GM19467 (cell line): ENCODE data around the gene IP6K3.

Source experiments
- ATAC-seq: cut with Tn5 transposase; IDR thresholded peaks from one replicate; pipeline ENCODE4 v1.9.1; 2021; ENCODE audit warnings: mild to moderate bottlenecking, moderate library complexity; ENCODE audit not compliant: unreplicated experiment

IP6K3 gene

DNA sequence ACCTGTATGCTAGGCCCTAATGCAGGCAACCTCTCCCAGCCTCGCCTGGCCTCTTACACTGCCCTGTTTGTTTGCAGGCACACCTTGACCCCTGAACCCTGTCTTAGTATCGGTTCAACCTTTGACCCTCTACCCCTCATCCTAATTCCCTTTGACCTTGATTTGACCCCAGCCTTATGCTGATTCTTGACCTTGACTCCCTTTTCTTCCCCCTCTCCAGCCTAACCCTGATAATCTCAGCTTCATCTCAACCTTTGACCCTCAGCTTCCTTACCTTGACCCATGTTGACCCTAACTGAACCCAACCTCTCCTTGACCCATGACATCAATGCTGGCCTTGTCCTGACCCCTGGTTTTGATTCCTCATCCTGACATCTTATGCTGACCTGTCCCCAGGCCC is 69.0 kb downstream of the IP6K3 start:
- ATAC-seq, result no peak

DNA sequence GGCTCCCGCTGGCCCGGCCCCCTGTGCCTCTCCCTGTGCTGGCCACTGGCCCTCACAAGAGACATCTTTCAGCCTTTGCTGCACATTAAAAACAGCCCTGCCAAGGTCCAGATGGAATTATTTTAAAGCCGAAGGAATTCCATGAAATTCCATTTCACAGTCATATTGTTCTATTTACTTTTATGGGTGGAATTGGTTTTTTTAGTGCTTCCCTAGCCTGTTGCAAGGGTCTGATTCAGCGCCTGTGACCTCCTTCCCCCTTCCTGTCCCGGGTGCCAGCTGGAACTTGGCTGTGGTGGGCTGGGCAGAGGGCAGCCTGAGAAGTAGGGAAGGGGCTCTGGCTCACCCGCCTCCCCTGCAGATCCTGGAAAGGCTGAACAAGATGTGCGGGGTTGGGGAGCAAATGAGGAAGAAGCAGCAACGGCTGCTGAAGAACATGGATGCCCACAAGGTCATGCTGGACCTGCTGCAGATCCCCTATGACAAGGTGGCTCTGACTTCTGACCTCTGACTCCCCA is 69.5 kb downstream of the IP6K3 start:
- ATAC-seq, result no peak

GRCh38 chr6:33676416-33677142 is 70.1 kb downstream of the IP6K3 start:
- ATAC-seq, result no peak

GRCh38 chr6:33675968-33676367 is 70.7 kb downstream of the IP6K3 start:
- ATAC-seq, result no peak

DNA sequence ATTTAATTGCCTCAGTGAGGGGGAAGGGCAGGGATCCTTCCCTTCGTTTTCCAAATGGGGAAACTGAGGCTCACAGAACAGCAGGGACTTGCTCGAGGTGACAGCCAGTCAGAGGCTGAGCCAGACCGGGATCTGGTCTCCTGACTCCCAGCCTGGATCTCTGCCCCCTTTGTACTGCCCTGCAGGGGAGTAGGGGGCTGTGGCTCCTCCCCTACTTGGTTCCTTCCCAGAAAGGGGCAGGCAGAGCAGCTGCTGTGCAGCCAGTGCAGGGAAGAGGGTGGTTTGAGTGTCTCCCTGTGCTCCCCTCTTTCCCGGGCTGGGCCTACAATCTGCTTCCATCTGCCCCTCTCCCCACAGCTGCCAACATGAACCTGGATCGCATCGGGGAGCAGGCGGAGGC is 72.9 kb downstream of the IP6K3 start:
- no peak for ATAC-seq

- no peak for ATAC-seq
These were observed 73.9 kb downstream of the IP6K3 start for GRCh38 chr6:33672808-33673207.

GRCh38 chr6:33671744-33672072 is 75.0 kb downstream of the IP6K3 start:
- no peak for ATAC-seq
